ENCODE data around the gene TAS2R46.

DNA sequence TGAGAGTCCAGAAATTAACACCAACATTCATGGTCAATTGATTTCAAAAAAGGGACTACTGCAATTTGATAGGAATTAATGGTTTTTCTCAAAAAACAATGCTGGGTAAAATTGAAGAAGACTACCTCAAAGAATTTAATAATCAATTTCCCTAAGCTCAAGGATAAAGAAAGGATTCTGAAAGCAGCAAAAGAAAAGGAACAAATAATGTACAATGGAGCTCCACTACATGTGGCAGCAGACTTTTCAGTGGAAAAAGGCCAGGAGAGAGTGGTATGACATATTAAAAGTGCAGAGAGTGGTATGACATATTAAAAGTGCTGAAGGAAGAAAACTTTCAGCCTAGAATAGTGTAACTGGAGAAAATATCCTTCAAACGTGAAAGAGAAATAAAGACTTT, 45.6 kb upstream of the TAS2R46 start:
- TF ChIP-seq, protein P1, sequence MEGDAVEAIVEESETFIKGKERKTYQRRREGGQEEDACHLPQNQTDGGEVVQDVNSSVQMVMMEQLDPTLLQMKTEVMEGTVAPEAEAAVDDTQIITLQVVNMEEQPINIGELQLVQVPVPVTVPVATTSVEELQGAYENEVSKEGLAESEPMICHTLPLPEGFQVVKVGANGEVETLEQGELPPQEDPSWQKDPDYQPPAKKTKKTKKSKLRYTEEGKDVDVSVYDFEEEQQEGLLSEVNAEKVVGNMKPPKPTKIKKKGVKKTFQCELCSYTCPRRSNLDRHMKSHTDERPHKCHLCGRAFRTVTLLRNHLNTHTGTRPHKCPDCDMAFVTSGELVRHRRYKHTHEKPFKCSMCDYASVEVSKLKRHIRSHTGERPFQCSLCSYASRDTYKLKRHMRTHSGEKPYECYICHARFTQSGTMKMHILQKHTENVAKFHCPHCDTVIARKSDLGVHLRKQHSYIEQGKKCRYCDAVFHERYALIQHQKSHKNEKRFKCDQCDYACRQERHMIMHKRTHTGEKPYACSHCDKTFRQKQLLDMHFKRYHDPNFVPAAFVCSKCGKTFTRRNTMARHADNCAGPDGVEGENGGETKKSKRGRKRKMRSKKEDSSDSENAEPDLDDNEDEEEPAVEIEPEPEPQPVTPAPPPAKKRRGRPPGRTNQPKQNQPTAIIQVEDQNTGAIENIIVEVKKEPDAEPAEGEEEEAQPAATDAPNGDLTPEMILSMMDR (IDR thresholded peaks at IDR 0.05): no peak
- TF ChIP-seq POLR2AphosphoS5 (IDR thresholded peaks at IDR 0.05): no peak
- no peak for TF ChIP-seq POLR2A (IDR thresholded peaks at IDR 0.05)
- TF ChIP-seq EP300 (IDR thresholded peaks at IDR 0.05): no peak
